GM11168 (cell line): ENCODE measurements around the gene PPP3CB.

Experiments used
- in situ Hi-C: fragments of 300-500 bp; cut with MboI; formaldehyde crosslinking; loops from one replicate; pipeline ENCODE4 v1.12.0; 2022; ENCODE audit warnings: low sequenced_read_pairs; ENCODE audit not compliant: unreplicated experiment

The PPP3CB gene

DNA sequence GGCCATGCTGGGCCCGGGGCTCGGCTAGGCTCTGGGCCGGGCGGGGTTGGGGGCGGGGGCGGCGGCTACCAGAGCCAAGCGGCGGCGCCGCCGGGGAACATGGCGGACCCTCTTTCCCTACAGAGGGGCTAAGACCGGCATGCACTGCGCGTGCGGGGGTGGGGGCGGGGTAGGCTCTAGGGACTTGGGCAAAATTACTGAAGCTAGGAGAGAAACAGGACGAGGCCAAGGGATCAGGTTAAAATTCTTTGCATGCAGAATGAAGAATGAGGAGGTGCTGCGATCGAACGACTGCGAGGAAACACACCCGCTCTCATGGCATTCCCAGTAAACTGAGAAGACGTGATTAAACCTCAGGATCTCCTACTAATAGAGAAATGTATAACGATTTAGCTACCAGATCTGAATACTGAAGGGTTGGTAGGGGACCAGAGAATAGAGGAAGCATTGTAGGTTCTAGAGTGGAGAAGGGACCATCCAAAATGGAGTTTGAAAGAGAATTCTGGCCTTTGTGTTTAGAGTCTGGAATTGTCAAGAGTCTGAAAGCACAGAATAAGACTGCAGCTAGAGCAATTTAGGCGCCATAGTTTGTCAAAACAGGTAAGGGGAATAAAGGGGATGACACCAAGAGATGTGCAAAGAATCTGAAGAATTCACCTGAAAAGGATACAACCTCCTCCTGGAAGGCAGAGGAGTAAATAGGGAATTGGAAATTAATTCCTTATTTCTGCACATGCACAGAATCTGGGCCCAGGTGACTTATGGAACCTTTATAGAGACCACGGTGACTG, at the start of gene PPP3CB:
Gene PPP3CB, minus strand, starts transcription at position 141 of the 791 bp plus-strand sequence. Its CDS starts 135 bp downstream, at position 6.
- in situ Hi-C loops, result no loop called here

DNA sequence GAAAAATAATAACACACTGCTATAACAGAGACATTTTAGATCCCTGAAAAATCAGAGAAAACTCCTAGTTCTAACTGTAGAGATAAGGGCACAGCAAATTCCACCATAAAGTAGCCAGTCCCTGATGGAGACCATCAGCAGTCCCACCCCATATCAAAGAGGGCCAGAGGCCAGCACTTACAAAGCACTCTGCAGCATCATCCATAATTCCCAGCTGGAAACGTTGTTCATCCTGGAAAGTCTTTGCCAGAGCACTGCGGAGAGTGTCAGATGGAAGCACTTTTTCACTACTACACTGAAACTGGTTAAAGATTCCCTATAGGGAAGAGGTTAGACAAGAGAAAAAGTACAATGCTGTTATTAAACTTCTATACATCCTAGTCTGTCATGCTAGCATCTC, 49.5 kb upstream of the PPP3CB start:
- in situ Hi-C loops, result no loop called here

DNA sequence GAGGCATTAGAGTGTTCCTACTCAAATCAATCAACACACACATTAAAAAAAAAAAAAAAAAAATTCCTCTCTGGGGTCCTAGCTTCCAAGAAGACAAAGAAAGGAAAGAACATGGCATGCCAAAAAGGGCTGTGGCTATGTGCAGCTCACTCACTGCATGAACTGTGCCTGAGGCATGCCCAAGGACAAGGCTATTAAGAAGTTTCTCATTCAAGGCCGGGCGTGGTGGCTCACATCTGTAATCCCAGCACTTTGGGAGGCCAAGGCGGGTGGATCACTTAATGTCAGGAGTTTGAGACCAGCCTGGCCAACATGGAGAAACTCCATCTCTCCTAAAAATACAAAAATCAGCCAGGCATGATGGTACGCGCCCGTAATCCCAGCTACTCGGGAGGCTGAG, 41.9 kb upstream of the PPP3CB start:
- in situ Hi-C loops, result no loop called here

- in situ Hi-C loops, result no loop called here
Observed at GRCh38 chr10:73537288-73537687, 41.5 kb upstream of the PPP3CB start.

- in situ Hi-C loops, result loop anchor here (5.0 kb wide), 1 partner anchor 107 kb away; the partner anchor contains the start of gene MYOZ1
Observed at GRCh38 chr10:73534857-73535256, 39.0 kb upstream of the PPP3CB start.

DNA sequence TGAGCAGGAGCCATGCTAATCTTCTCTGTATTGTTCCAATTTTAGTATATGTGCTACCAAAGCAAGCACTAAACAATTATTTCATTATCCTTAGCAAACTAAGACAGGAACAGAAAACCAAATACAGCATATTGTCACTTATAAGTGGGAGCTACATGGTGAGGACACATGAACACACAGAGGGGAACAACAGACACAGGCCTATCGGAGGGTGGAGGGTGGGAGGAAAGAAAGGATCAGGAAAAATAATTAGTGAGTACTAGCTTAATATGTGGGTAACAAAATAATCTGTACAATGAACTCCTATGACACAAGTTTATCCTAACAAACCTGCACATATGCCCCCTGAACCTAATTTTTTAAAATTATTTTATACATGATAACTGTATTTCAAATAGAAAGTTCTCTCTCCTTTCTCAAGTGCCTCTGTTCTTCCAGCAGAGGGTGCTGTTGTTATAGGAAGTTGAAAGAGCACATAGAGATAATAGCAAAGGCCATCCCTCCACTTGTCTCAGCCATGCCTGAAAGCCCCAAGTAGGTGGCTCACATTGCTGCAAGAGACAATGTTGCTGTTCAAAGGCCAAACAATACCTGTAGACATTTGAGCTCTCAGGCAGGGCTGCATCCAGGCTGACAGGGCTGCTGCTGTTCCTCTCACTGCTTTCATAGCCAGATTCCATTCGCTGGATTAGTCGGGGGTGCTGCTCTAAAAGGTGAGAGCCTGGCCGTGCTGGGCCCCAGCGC, 33.4 kb upstream of the PPP3CB start:
- in situ Hi-C loops, result no loop called here

DNA sequence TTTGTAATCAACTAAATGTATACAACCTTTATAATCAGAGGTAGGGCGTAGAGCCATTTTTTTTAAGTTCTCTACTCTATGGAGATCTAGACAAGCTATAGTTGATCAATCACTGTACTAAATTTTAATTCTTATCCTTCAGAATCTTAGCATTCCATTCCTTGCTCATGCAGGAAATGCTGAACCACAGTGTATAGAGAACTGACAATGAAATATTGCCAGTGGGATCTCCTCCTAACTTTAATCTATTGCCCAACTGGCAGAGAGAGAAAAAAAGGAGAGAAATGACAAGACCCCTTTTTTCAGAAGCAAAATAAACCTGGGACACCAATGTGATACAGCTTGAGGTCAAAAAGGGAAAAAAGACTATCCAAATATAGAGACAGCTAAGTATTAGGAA, 26.4 kb upstream of the PPP3CB start:
- in situ Hi-C loops, result no loop called here

- in situ Hi-C loops, result no loop called here
Observed at GRCh38 chr10:73519336-73519735, 23.5 kb upstream of the PPP3CB start.

GRCh38 chr10:73517166-73517888, 21.5 kb upstream of the PPP3CB start:
- in situ Hi-C loops, result no loop called here

- in situ Hi-C loops, result no loop called here
Observed at GRCh38 chr10:73512207-73512743, 16.5 kb upstream of the PPP3CB start.

DNA sequence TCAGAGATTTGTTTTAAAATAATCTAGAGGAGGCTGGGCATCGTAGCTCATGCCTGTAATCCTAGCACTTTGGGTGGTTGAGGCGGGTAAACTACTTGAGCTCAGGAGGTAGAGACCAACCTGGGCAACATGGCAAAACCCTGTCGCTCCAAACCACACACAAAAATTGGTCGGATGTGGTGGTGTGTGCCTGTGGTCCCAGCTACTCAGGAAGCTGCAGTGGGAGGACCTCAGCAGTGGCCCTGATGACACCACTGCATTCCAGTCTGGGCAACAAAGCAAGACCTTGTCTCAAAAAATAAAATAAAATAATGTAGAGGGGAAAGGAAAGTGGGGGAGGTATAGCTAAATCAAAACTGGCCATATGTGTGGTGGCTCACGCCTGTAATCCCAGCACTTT, 13.9 kb upstream of the PPP3CB start:
- in situ Hi-C loops, result no loop called here

DNA sequence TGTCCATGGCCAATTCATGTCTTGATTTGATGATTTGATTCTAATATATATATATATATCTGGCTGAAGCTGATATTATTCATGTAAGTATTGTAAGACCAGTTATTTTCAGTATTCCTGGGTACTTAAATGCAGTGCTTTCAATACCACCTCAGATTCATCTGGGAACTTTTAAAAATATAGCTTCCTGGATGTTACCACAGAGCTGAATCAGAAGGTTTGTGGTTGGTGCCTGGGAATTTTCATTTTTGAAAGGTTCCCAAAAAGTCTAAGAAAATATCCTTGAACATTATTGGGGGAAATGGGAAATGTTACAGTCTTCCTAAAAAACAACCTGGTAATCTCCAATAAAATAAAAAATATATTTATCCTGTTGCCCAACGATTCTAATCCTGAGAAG, 10.7 kb upstream of the PPP3CB start:
- in situ Hi-C loops, result no loop called here

DNA sequence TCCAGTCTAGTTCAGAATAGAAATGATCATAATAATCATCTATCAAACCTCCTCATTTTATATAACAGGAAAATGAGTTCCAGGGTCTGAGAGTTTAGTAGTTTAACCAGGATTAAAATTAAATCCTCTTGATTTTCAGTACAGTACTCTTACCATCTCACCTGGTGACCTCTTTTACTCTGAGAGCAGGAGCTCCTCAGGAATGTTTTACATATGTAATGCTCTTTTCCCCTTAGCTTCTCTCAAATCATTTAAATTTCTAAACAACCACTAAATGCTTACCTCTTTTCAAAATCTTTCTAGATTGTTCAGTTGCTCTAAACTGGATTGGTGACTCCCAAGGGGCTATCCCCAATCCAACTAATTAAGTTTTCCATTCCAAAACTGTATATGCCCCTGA, 10.2 kb upstream of the PPP3CB start:
- in situ Hi-C loops, result no loop called here

GRCh38 chr10:73503037-73503436, 7.2 kb upstream of the PPP3CB start:
- in situ Hi-C loops, result no loop called here

DNA sequence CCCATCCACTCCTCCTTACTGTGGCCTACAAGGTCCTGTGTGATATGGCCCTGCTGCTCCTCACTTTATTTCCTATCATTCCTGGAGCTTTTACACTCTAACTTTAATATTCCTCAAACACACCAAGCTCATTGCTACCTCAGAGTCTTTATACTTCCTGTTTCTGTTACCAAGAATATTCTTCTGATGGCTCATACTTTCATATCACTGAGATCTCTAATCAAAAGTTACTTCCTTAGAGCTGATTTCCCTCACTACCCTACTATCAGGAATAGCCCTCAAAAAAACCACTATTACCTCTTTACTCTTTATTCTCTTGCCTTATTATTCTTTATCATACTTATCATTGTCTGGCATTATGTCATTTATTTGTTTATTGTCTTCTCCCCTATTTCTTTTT, 5.8 kb upstream of the PPP3CB start:
- in situ Hi-C loops, result no loop called here

DNA sequence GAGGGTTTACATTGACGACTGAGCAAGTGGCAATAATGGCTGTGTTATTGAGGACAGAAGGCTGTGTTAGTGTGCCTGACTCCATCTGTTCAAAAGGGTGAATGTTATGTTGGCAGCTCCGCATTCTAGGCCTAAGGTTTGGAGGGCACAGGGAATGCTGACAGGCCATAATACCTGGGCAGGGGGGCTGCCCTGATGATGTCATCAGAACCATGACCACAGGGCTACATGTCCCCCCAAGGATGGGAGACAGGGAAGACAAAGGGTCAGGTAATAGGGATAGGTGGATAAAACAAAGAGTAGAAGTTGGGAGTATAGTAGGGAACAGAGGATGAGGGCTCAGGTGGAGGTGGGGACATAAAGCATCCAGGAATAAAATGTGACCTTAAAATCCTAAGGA, 1.8 kb upstream of the PPP3CB start:
- in situ Hi-C loops, result no loop called here

GRCh38 chr10:73495226-73495883, 469 bp downstream of the PPP3CB start:
- in situ Hi-C loops, result no loop called here

- in situ Hi-C loops, result no loop called here
Observed at GRCh38 chr10:73494877-73495225, 973 bp downstream of the PPP3CB start.

DNA sequence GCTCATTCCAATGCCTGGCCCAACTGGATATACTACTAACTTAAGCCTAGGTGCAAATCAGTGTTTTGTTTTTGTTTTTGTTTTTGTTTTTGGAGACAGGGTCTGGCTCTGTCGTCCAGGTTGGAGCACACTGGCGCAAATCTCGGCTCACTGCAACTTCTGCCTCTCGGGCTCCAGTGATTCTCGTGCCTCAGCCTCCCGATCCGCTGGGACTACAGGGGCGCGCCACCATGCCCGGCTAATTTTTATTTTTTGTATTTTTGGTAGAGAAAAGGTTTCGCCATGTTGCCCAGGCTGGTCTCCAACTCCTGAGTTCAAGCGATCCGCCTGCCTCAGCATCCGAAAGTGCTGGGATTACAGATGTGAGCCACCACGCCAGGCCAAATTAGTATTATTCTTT, 1.6 kb downstream of the PPP3CB start:
- in situ Hi-C loops, result no loop called here

GRCh38 chr10:73493781-73494180, 2.0 kb downstream of the PPP3CB start:
- in situ Hi-C loops, result no loop called here
